ENCODE measurements around the gene TXNRD2.

- TF ChIP-seq CTCF (IDR thresholded peaks at IDR 0.05): no peak
- TF ChIP-seq EP300 (IDR thresholded peaks at IDR 0.05; ENCODE audit: low read depth): no peak
- peak in 1 of 3 donors; percentile 19 for TF ChIP-seq POLR2AphosphoS5 (IDR thresholded peaks at IDR 0.05)
- TF ChIP-seq POLR2A (IDR thresholded peaks at IDR 0.05): no peak
These were observed 42.7 kb upstream of the TXNRD2 start for GRCh38 chr22:19984201-19984753.
